Smooth muscle cell (in vitro differentiated cells): Measurements from ENCODE around the gene DAZAP1. TPM values are rescaled to one million over a fixed set of nuclear protein-coding genes. Genes with fewer than 3 reads are reported as not detected.

Source experiments
- DNase-seq: peaks from one replicate; lab custom pipeline; 2025; ENCODE audit not compliant: unreplicated experiment; lab: John Stamatoyannopoulos, UW
- H2AFZ ChIP-seq: fragments of 200-600 bp; sonication (generic); 2 replicates; pipeline ENCODE4 v1.6.0; 2016; ENCODE audit warnings: antibody characterized with exemption, low read depth, mild to moderate bottlenecking
- H3F3A ChIP-seq: fragments of 200-600 bp; sonication (generic); 2 replicates; pipeline ENCODE4 v1.6.0; 2017; ENCODE audit warnings: antibody characterized with exemption, low read depth
- H3K27ac ChIP-seq: fragments of 200-600 bp; sonication (generic); 2 replicates; pipeline ENCODE4 v1.5.1; 2016; ENCODE audit warnings: low read depth, mild to moderate bottlenecking
- H3K27me3 ChIP-seq: fragments of 200-600 bp; sonication (generic); 2 replicates; pipeline ENCODE4 v1.6.1; 2016; ENCODE audit warnings: low read depth, mild to moderate bottlenecking
- H3K36me3 ChIP-seq: fragments of 200-600 bp; sonication (generic); 2 replicates; pipeline ENCODE4 v1.5.1; 2016; ENCODE audit warnings: low read depth
- H3K4me1 ChIP-seq: fragments of 200-600 bp; sonication (generic); 2 replicates; pipeline ENCODE4 v1.5.1; 2016; ENCODE audit warnings: low read depth
- H3K4me2 ChIP-seq: fragments of 200-600 bp; sonication (generic); 2 replicates; pipeline ENCODE4 v1.6.0; 2016; ENCODE audit warnings: mild to moderate bottlenecking
- H3K4me3 ChIP-seq: fragments of 200-600 bp; sonication (generic); 2 replicates; pipeline ENCODE4 v1.5.1; 2016; ENCODE audit warnings: mild to moderate bottlenecking
- H3K79me2 ChIP-seq: fragments of 200-600 bp; sonication (generic); 2 replicates; pipeline ENCODE4 v1.6.0; 2016; ENCODE audit warnings: low read depth, mild to moderate bottlenecking
- H3K9ac ChIP-seq: fragments of 200-600 bp; sonication (generic); 2 replicates; pipeline ENCODE4 v1.6.0; 2016; ENCODE audit warnings: low read depth
- H3K9me3 ChIP-seq: fragments of 200-600 bp; sonication (generic); replicated peaks from 2 replicates; pipeline ENCODE4 v1.5.1; 2016; ENCODE audit warnings: low read depth
- H4K20me1 ChIP-seq: fragments of 200-600 bp; sonication (generic); 2 replicates; pipeline ENCODE4 v1.6.0; 2016; ENCODE audit warnings: low read depth
- CTCF ChIP-seq: fragments of 200-600 bp; sonication (generic); IDR thresholded peaks from 2 replicates; pipeline ENCODE4 v1.5.1; 2017; ENCODE audit warnings: borderline replicate concordance, mild to moderate bottlenecking, antibody characterized with exemption; ENCODE audit not compliant: insufficient read depth, poor library complexity, severe bottlenecking
- WGBS: methylation state at CpG from one replicate; pipeline ENCODE4 v1.1.7; 2016; ENCODE audit warnings: low lambda C conversion rate; 5-methylcytosine and 5-hydroxymethylcytosine counted together
- polyA plus RNA-seq: library from polyadenylated mRNA; unstranded; fragments of >200 nt; fragmentation: Nextera tagmentation; extraction: Ambion mirVana; gene quantifications from 2 replicates; pipeline ENCODE4 v1.2.1, GENCODE V29; 2016
- total RNA-seq: library from RNA; depleted of rRNA; stranded (reverse); fragments of >200 nt; gene quantifications from 2 replicates; pipeline ENCODE4 v1.2.3, GENCODE V29; 2014

Gene DAZAP1
- total and polyA plus RNA-seq, 2 experiments from 2014 or later, result 35.5 to 41.7 TPM

- no peak overlapping the region for H3K27ac ChIP-seq
- H3K27me3 ChIP-seq, result peaks cover 27% of the 10 kb centered on the region
- H3K9ac ChIP-seq, result no peak overlapping the region
- no peak overlapping the region for H2AFZ ChIP-seq
- no peaks in the 10 kb centered on the region for H3K79me2 ChIP-seq
- no peak overlapping the region for H3K4me3 ChIP-seq
- H3F3A ChIP-seq, result no peaks in the 10 kb centered on the region
- H4K20me1 ChIP-seq, result peaks cover 80% of the 10 kb centered on the region
- DNase-seq, result no peak
- WGBS, result 93% methylated on average over 23 of the region's 24 CpGs
- no peak for TF ChIP-seq CTCF
- H3K9me3 ChIP-seq, result no peaks in the 10 kb centered on the region
- H3K4me2 ChIP-seq, result no peak overlapping the region
- peaks cover 6% of the 10 kb centered on the region for H3K4me1 ChIP-seq
- H3K36me3 ChIP-seq, result no peaks in the 10 kb centered on the region
These were observed 54.5 kb downstream of the DAZAP1 start for GRCh38 chr19:1461862-1462261.

GRCh38 chr19:1465191-1466016, 58.0 kb downstream of the DAZAP1 start:
- Histone ChIP-seq H3K4me1 (peaks cover 27% of the 10 kb centered on the region), H3K27me3 (peaks cover 54% of the 10 kb centered on the region), H2AFZ (no peak overlapping the region), H3K4me3 (peak overlapping the region; percentile 21), H3K79me2 (no peaks in the 10 kb centered on the region), H4K20me1 (peaks cover 83% of the 10 kb centered on the region), H3K9me3 (no peaks in the 10 kb centered on the region), H3K27ac (no peak overlapping the region), H3K36me3 (no peaks in the 10 kb centered on the region), H3K4me2 (peak overlapping the region; percentile 40), H3K9ac (no peak overlapping the region), H3F3A (no peaks in the 10 kb centered on the region)
- TF ChIP-seq CTCF, result peak; percentile 48
- DNase-seq, result no peak
- WGBS, result 27% methylated on average over 82 of the region's 83 CpGs

DNA sequence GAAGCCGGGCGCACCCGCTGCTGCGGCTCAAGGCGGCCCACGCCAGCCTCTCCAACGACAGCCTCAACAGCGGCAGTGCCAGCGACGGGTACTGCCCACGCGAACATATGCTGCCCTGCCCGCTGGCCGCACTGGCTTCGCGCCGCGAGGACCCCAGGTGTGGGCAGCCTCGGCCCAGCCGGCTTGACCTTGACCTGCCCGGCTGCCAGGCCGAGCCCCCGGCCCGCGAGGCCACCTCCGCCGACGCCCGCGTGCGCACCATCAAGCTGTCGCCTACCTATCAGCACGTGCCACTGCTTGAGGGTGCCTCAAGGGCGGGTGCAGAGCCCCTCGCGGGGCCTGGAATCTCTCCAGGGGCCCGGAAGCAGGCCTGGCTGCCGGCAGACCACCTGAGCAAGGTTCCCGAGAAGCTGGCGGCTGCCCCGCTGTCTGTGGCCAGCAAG, 58.7 kb downstream of the DAZAP1 start:
- H3K4me3 ChIP-seq, result no peak overlapping the region
- H2AFZ ChIP-seq, result no peak overlapping the region
- H4K20me1 ChIP-seq, result peaks cover 83% of the 10 kb centered on the region
- H3K4me1 ChIP-seq, result peaks cover 27% of the 10 kb centered on the region
- H3K9me3 ChIP-seq, result no peaks in the 10 kb centered on the region
- peak overlapping the region; percentile 40 for H3K4me2 ChIP-seq
- H3K27me3 ChIP-seq, result peaks cover 60% of the 10 kb centered on the region
- no peak overlapping the region for H3K27ac ChIP-seq
- no peaks in the 10 kb centered on the region for H3F3A ChIP-seq
- no peaks in the 10 kb centered on the region for H3K36me3 ChIP-seq
- no peak overlapping the region for H3K9ac ChIP-seq
- H3K79me2 ChIP-seq, result no peaks in the 10 kb centered on the region
- WGBS, result 42% methylated on average over 27 of the region's 41 CpGs
- no peak for DNase-seq
- no peak for TF ChIP-seq CTCF
